ENCODE results near the gene DBH.

- TF ChIP-seq POLR2A (IDR thresholded peaks at IDR 0.05), result no peak
- TF ChIP-seq, protein P1, sequence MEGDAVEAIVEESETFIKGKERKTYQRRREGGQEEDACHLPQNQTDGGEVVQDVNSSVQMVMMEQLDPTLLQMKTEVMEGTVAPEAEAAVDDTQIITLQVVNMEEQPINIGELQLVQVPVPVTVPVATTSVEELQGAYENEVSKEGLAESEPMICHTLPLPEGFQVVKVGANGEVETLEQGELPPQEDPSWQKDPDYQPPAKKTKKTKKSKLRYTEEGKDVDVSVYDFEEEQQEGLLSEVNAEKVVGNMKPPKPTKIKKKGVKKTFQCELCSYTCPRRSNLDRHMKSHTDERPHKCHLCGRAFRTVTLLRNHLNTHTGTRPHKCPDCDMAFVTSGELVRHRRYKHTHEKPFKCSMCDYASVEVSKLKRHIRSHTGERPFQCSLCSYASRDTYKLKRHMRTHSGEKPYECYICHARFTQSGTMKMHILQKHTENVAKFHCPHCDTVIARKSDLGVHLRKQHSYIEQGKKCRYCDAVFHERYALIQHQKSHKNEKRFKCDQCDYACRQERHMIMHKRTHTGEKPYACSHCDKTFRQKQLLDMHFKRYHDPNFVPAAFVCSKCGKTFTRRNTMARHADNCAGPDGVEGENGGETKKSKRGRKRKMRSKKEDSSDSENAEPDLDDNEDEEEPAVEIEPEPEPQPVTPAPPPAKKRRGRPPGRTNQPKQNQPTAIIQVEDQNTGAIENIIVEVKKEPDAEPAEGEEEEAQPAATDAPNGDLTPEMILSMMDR (IDR thresholded peaks at IDR 0.05), result no peak
Observed at GRCh38 chr9:133691191-133691590, 55.0 kb downstream of the DBH start.

Data from esophagus squamous epithelium (tissue), 4 donors.